Effector CD8-positive, alpha-beta T cell (primary cell): ENCODE results near the gene GSTA2.
"Not testable (repeated sequence)": the region's sequence is repeated elsewhere in the genome, so short reads cannot be mapped to it uniquely, and the experiment has no call there.

Experiments used
- DNase-seq: peaks from one replicate; lab custom pipeline; 2025; lab: John Stamatoyannopoulos, UW

Gene GSTA2

DNA sequence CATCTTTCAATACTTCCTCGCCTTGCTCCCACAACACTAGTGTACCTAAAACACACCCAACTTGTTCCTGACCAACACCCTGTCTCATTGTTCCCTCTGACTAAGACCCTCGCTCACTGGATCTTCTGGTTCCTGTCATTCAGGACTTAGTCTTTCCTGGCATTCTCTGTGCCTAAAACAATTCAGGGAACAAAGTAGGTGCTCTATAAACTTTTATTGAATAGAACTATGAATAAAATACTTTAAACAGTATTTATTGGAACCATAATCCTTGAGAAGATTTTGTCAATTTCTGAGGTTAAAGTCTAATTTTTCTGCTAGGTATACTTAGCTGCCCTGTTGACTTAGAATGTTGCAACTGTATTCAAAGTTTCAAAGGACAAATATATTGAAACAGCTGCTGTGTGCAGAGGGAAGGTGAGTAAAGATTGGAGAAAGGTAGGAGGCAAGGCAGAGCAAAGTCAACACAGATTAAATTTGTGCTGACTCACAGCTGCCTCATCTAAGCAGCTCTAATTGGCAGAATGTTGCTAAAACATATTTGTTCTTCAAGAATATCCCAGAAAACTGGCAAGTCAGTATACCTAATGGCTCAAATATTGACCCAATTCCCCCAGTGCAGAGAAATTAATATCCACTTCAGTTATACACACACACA, 37.6 kb downstream of the GSTA2 start:
- DNase-seq: no peak

DNA sequence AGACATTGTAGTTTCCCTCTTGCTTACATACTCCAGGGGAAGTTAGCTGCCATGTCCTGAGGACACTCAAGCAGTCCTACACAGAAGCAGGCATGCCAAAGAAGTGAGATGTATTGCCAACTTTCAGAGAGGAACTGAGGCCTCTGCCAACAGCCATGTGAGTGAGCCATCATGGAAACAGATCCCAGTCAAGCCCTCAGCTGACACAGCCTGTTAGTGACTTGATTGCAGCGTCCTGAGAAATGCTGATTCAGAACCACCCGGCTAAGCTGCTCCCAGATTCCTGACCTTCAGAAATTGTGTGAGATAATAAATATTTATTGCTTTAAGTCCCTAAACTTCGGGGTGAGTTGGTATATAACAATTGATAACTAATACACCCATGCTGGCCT, 38.1 kb downstream of the GSTA2 start:
- DNase-seq: no peak

GRCh38 chr6:52724406-52725121, 38.7 kb downstream of the GSTA2 start:
- peak; percentile 12 for DNase-seq

DNA sequence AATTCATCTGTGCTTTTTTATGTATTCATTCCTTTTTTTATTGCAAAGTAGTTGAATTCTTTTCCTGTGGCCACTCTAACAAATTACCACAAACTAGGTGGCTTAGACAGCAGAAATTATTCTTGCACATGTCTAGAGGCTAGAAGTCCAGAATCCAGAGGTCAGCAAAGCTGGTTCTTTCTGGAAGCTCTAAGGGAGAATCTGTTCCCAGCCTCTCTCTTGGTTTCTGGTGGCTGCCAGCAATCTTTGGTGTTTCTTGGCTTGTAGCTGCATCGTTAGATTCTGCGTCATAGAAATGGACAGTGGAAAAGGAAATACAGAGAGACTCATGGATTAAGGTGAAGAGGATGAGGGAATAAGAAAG, 39.3 kb downstream of the GSTA2 start:
- no peak for DNase-seq

- no peak for DNase-seq
Observed at GRCh38 chr6:52720321-52720720, 43.0 kb downstream of the GSTA2 start.

DNA sequence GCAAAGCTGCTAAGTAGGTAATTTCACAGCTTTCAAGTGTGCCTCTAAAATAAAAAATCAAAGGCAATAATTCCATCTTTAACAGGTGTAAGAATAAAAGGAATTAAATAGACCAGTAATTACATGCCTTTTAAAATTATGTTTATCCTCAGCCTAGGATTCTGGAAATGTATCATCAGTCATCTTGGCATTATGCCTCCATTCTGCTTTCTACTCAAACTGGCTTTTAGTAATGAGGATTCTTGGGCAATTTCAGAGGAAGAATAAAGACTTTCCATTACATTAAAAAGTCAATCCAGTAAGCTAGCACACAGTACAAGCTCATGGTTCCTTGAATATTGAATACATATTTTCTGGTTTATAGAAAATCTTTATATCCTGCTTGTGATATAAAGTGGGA, 44.7 kb downstream of the GSTA2 start:
- no peak for DNase-seq

DNA sequence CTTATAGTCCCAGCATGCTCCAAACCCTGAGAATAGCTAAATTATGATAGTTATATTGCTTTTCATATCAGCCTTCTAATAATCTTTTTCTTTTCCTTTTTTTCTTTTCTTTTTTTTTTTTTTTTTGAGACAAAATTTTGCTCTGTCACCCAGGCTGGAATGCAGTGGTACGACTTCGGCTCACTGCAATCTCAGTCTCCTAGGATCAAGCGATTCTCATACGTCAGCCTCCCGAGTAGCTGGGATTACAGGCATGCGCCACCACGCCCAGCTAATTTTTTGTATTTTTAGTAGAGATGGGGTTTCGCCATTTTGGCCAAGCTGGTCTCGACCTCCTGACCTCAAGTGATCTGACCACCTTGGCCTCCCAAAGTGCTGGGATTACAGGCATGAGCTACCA, 48.5 kb downstream of the GSTA2 start:
- not testable (repeated sequence) for DNase-seq

- DNase-seq: no peak
Observed at GRCh38 chr6:52712136-52712535, 51.1 kb downstream of the GSTA2 start.

DNA sequence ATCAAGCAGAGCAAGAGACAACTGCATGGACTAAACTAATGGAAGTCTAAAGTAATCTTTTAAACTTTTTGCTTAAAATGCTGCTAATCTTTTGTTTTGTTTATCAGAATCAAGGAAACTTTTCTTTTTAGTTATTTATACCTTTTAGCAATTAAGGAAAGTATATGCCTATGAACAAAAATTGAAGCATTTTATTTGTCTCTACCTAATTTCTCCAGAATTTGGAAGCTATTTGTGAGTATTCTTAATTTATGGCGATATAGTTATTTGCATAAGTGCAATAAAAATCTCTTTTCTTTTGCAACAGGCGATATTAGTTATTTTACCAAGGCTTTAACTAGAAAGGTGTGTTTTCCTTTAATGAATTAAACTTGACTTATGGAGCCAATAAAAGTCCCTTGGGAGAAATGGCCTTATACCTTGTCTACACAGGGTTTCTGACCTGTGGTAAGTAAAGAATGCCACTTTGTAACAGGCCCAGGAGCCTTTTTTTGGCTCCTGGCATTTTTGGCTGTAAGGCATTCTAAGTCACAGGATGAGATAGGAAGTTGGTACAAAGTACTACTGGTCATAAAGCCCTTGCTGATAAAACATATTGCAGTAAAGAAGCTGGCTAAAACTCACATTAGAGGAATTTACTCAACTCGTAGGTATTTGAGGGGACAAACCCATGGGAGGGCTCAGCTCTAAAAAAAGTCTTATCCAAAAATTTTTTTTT, 55.2 kb downstream of the GSTA2 start:
- DNase-seq: no peak

DNA sequence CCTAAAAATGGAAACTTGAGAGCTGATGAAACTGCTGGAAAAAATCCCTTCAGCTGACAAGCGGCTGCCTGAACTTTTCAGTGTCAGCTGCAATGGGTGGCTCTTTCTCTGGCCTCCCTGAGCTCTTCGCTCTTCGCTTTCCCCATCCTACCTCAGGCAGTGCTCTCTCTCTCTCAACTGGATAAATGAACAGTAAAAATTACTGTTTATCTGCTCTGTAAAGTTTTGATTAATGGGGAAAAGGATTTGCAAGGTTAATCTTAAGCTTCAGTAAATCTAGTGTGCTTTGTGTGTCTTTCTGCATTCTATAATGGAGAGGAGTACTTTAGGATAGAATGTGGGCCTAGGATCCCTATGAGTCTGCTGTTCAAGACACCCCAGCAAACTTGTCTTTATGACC, 57.3 kb downstream of the GSTA2 start:
- DNase-seq: no peak

DNA sequence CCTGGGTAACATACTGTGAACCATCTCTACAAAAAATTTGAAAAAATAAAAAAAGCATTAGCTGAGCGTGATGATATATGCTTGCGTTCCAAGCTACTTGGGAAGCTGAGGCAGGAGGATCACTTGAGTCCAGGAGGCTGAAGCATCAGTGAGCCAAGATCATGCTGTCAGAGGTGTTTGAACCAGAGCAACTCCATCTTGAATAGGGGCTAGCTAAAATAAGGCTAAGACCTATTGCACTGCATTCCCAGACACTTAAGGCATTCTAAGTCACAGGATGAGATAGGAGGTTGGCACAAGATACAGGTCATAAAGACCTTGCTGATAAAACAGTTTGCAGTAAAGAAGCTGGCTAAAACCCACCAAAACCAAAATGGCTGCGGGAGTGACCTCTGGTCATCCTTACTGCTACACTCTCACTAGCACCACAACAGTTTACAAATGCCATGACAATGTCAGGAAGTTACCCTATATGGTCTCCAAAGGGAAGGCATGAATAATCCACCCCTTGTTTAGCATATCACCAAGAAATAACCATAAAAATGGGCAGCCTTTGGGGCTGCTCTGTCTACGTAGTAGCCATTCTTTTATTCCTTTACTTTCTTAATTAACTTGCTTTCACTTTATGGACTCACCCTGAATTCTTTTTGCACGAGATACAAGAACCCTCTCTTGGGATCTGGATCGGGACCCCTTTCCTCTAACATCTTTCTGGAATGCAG, 58.3 kb downstream of the GSTA2 start:
- not testable (repeated sequence) for DNase-seq

GRCh38 chr6:52704060-52704459, 59.2 kb downstream of the GSTA2 start:
- DNase-seq: no peak
